22Rv1 (cell line): ENCODE measurements around the gene NPPC.

Experiments
- H3K27ac ChIP-seq: fragments of 450-650 bp; 2 replicates; pipeline ENCODE4 v1.5.1; 2017
- ZFX ChIP-seq: fragments of 450-650 bp; IDR thresholded peaks from 2 replicates; pipeline ENCODE4 v1.6.1; 2017; ENCODE audit warnings: antibody characterized with exemption, borderline replicate concordance
- TF ChIP-seq, protein P1 (sequence below): fragments of 450-650 bp; IDR thresholded peaks from 2 replicates; pipeline ENCODE4 v1.5.1; 2017; ENCODE audit warnings: mild to moderate bottlenecking

NPPC gene

DNA sequence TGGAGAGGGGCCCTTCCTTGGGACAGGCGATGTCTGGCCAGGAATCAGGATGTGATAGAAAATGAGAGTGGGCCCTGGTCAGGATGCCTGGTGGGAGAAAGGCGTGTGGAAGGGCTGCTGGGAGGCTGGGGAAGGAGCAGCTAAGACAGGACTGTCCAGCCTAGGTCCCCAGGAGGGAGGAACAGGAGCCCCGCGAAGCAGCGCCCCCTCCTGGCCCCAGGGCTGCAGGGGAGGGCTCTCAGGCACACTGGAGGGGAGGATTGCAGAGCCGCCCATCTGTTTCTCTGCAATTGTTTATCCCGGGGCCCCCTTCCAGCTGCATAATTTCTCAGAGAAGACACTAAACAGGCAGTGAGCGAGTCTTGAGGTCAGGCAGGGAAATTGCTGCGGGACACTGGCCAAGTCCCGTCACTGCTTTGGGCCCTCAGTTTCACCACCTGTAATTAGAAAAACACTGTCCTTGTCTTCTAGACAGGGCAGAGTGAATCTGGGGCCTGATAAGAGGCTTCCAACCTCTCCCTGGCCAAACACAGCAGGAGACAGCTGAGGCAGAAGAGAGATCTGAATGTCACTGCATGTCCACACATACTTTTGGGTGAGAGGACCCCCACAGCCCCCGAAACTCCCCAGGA lies 3.9 kb upstream of the NPPC start:
- TF ChIP-seq, protein P1, sequence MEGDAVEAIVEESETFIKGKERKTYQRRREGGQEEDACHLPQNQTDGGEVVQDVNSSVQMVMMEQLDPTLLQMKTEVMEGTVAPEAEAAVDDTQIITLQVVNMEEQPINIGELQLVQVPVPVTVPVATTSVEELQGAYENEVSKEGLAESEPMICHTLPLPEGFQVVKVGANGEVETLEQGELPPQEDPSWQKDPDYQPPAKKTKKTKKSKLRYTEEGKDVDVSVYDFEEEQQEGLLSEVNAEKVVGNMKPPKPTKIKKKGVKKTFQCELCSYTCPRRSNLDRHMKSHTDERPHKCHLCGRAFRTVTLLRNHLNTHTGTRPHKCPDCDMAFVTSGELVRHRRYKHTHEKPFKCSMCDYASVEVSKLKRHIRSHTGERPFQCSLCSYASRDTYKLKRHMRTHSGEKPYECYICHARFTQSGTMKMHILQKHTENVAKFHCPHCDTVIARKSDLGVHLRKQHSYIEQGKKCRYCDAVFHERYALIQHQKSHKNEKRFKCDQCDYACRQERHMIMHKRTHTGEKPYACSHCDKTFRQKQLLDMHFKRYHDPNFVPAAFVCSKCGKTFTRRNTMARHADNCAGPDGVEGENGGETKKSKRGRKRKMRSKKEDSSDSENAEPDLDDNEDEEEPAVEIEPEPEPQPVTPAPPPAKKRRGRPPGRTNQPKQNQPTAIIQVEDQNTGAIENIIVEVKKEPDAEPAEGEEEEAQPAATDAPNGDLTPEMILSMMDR = peak; percentile 67
- TF ChIP-seq ZFX = no peak
- H3K27ac ChIP-seq = no peak overlapping the region

DNA sequence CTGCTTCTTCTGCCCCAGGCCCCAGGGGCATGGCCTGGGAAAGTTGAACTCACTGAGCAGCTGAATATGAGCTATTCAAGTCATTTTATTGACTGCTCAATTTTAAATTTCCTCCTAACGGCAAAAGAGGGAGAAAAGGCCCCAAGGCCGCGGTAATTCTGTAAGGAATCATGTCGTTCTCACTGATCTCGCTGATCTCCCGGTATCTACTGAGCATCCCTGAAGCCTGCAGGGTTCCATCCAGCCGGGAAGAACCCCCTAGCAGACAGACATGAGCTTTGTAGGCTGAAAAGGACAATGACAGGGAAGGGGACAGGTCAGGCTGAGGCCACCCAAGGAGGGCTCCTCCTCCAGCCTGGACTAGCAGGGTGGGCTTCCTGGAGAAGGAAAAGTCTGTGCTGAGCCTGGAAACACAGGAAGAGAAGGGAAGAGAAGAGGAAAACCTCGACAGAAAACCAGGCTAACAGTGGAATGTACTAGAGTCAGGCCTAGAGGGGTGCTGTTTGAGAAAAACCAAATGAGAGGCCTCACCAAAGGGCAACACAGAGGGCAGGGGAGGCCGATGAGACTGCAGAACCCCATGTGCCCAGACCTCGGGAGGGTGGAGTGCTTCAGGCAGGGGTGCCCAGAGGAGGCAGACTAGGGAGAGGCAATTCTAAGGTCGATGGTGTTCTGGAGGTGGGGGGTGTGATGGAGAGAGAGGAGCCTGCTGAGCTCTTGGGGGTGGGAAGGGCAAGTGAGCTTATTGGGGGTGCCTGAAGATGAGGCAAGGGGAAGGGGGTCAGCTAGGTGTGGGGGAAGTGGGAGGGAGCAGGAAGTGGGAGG lies 2.9 kb upstream of the NPPC start:
- no peak overlapping the region for H3K27ac ChIP-seq
- TF ChIP-seq, protein P1 = no peak
- no peak for TF ChIP-seq ZFX

DNA sequence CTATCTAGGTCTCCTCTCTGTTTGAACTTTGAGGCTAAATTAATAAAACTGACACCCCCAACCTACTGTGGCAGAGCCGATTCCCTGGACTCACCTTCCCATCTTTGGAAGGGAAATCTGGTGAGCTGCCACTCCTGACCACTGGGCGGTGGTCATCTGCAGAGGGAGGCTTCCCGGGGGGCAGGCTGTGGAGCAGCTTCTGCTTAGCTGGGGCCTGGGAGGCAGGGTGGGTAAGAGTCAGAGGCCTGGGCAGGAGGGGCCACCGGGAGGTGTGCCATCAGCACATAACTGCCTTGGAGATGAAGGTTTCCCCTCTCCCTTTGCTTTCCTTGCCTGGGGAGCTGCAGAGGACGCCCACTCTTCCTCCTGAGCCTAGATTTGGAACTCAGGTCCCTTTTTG lies 2.3 kb upstream of the NPPC start:
- no peak overlapping the region for H3K27ac ChIP-seq
- TF ChIP-seq, protein P1 = no peak
- no peak for TF ChIP-seq ZFX

DNA sequence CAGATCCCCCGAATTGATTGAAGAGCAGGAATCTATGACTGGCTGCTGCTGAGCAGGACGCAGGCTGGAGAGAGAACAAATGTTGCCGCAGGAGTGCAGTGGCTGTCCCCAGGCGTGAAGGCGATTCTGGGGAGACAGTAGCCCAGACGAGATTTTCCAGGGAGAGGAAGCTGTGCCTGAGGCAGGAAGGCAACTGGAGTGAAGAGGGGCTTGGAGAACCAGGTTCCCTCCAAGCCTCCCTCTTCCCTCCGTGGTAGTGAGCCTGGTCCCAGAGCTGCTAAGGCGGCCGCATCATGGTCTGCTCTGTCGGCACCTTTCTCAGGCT lies 1.3 kb upstream of the NPPC start:
- H3K27ac ChIP-seq = no peak overlapping the region
- TF ChIP-seq ZFX = no peak
- TF ChIP-seq, protein P1 = no peak

DNA sequence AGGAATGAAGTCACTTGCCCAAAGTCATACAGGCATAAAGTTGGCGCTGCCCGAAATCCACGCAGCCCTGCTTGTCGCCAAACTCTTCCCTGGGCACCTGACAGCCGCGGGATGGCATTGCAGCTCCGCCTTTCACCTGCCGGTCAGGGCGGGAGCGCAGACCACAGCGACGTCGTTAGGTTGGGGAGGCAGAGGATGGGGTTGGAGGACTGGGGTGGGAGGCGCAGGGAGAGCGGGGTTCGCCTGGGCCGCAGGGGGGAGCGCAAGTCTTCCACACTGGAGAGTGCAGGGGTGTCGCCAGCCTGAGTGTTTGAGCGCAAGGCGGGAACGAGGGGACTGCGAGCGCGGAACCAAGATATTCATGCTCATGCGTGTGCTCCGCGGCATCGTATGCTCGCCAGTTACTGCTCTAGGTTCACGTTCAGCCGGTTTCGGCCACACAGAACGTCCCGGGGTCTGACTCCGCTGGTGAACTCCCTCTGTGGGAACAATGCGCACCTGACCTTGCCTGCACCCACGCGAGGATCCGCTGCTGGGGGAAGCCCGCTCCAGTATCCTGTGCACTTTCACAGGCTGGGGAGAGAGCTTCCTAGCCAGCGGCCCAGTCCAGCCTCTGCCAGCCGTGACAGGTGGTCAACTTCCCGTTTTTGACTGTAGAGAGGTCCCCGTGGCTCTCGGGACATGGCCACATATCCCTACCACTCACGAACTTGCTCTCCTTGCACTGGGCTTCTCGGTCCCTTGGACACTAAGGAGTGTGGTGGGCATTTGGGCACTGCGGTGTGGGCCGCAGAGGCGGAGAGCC lies 767 bp upstream of the NPPC start:
- TF ChIP-seq, protein P1 = peak; percentile 36
- no peak for TF ChIP-seq ZFX
- H3K27ac ChIP-seq = peak overlapping the region; percentile 30; the same call in 1 of the 2 replicates

DNA sequence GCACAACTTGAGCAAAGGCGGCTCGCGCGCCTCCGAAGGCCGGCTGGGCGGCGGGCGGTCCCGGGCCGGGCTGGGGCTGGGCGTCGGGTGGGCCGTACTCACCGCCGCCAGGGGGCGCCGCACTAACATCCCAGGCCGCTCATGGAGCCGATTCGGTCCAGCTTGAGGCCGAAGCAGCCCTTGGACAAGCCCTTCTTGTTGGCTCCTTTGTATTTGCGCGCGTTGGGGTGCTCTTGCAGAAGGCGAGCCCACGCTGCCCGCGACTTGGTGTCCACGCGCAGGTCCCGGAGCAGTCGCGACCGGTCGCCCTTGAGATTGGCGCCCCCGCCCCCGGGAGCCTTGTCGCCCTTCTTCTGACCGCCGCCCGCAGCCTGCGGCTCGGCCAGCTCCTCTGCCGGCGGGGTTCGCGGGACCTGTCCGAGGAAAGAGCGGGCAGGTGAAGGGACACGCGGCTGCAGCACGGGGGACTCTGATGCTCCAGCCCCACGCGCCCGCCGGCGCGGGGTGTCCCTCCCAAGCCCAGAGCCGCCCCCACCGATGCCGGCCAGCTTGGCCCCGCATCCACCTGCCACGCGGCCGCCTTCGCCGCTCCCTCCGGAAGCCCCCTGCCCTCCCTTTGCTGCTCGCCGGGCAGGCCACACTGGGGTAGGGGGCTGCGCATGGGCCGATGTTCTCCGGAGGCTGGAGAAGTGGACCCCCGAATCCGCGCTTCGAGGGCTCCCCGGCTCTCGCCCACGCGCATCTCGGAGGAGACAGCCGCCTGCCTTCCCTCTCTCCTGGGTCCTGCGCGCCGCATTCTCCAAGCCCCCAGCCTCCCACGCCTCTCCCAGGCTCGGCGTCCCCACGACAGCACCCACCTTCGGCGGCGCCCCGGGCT lies 655 bp downstream of the NPPC start:
- TF ChIP-seq, protein P1 = peak; percentile 89
- no peak for TF ChIP-seq ZFX
- no peak overlapping the region for H3K27ac ChIP-seq
